HG03521 (cell line): Measurements from ENCODE around the gene UQCC2.

Source experiments
- ATAC-seq: cut with Tn5 transposase; IDR thresholded peaks from one replicate; pipeline ENCODE4 v1.9.1; 2021; ENCODE audit warnings: mild to moderate bottlenecking, moderate library complexity; ENCODE audit not compliant: unreplicated experiment

Gene UQCC2

DNA sequence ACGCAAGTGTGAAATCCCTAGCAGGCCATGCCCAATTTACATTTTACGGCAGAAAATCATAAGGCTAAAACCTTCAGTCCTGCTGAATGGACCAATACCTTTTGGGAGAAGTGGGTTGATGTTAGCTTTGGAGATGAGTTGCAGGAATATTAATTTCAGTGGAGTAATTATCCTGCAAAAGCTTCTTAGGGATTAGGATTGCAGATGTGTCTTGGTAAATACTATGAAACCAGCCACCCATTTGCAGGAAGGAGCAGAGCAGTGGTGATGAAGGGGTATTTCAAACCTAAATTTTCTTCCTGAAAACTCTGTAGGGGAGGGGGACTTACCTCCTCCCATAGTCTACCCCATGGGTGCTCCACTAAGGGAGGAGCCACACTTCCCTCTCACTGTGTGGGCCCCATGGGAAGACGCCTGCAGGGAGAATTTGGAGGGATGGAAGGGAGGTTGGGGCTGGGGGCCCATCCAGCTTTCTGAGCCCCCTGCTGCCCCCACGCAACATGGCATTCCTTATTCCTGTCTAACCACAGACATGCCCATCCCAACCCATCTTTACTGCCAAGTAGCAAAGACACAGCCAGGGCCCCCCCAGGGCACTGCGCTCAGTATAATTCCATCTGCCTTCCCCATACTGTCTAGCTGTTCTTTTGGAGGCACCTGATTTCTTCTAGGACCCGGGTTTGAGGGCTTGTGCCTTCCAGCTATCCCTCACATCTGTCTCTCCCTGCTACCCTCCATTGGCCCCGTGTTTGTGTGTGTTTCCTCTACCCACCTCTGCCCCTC is 14.6 kb upstream of the UQCC2 start:
- no peak for ATAC-seq

DNA sequence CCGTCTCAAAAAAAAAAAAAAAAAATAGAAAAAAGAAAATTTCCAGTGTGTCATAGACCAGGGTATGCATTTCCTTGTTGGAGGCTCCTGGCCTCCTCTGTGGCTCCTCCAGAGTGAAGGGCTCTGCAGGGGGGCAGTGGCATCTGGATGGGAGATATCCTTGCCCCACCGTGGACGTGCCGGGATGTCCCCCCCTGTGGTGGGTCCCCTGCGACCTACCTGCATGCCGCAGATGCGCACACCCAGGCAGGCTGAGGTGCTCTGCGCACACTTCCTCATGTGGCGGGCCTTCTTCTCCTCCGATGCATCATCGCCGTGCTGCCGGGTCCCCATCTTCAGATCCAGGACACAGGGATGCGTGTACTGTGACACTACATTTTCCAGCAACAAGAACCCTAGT is 13.7 kb upstream of the UQCC2 start:
- ATAC-seq = no peak

DNA sequence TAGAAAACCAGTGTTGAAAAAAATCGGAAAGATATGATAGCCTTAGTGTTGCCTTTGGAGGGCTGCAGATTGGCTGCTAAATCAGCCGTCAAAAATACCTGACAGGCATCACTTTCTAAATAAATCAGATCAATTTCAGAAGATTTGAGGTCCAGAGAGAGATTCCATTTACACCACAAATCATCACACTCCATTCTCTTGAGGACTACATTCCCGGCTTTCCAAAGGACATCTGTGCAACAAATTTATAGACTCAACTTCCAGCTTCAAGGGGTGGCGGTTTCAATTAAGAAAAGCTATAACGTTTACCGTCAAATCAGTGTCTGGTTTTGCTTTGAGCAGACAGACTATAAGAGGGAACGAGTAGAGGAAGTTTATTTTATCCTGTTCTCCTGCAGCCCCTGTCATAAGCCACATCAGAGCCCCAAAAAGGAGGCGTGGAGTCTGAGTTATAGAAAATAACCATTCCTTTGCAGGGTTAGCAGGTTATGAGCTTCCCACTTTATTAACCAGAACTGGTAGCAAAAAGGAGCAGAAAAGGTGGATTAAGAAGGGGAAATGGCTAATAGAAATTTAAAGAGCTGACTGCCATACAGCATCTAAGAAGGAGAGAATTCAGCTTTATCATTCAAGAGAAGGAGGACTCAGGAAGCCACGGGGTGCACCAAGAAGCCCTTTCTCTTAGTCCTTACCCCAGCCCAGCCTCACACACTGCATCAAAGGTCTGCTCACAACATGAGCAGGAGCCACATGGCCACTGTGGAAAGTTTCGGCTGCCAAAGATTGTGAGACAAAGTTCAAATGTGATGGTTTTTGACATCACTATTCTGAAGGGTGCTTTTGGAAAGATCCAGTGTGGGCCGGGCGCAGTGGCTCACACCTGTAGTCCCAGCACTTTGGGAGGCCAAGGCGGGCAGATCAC is 12.9 kb upstream of the UQCC2 start:
- ATAC-seq = no peak

DNA sequence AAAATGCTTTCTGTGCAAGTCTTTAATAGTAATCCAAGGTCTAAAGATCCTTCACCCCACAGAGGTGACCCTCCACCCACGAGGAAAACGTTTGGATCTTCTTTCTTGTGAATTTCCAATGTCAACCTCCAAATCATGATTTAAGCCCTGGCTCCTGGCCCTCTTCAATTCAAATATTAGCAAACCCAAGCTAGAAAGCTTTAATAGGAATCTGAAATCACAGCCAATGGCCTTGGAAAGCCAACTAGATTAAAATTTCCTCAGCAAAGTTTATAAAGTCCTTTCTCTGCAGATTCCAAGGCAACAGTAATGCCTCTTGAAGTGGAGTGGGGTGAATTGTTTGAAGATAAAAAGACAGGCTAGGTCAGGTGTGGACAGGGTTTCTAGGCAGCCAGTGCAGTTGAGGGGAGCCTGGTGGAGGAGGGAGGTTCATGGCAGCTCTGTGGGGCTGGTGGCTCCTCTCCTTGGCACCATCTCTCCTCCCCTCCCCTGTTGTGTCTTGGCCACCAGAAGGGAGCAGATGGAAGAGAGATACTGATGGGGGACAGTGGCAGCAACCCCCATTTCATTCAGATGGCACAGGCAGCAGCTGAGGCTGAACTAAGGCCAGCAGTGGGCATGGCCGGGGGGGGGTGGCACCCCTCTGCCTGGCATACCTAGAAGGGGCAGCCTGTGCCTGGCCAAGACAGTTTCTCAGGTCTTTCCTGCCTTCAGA is 12.0 kb upstream of the UQCC2 start:
- no peak for ATAC-seq

DNA sequence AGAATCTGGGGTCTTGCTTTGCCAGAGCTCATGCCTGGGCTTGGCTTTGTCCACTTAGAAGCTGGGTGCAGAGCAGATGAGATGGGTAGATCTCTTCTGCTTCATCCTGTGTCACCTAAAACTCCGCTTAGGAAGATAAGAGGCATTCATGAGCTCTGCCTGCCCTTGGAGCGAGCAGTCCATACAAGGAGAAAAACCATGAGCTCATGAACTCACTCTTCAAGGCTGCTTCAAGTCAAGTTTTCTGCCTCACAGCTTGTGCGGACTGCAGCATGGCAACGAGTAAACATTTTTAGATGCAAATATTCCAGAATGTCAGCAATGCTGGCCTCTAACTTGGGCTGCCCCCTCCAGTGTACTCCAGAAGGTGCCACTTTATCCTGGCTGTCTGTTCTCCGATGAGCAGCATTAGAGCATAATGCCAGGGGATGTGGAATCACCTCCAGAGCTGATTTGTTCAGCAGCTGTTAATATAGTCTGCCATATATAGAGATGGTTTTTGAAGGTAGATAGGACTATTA is 10.7 kb upstream of the UQCC2 start:
- ATAC-seq = no peak

DNA sequence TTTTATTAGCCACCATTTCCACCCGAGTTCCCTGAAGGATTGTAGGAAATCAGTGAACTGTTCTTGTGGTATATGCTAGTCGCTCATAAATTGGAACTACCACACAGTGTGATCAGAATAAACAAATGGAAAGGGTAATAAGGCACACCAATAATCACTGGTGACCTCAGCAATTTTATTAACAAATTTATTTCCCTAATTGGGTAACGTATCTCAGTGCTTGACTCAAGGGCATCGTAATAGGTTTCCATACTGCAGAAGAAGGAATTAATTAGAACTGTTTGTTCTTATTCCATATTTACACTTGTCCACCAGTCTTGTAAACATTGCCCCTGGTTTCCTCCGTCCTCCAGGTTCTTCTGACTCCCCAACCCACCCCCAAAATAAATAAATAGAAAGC is 10.0 kb upstream of the UQCC2 start:
- no peak for ATAC-seq

DNA sequence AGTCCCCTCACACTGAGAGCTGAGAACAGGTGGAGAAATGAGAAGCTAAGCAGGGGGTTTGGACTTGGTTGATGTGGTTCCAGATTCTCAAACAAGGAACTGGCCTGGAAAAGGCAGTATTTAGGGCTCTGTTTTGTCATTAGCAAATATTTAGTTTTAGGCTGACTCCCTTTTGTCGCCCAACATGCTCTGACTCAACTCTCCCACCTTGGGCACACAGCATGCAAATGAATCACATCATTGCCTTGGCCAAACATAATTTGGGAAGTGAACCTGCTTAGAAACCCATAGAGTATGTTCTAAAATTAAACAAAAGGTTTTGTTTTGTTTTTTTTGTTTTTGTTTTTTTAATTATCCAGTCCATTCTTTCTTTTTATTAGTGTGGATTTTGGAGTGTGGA is 9.5 kb upstream of the UQCC2 start:
- ATAC-seq = no peak

DNA sequence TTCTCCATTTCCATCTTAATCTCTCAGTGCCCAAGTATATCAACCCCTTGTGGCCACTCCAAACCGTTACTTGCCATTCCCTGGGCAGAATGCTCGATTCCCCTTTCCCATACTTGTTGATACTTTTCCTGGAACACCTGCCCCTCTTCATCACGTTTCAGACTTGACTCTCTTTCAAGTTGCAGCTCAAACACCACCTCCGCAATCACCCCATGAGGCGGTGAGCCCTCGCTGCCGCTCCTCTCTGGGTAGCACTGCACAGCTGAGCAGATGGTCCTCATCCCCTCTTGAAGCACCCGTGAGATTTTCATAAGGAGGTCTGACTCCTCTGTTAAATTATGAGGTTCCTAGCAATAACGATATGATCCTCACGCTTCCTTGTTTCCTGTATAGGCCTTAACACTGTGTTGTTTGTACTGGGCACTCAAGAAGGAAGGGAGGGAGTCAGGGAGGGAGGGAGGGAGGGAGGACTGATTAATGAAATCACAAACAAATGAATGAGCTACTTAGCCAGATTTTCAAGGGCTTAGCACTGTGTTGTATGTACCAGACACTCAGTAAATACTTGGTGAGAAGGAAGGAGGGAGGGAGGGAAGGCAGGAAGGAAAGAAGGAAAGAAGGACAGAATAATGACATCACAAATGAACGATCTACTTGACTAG is 8.0 kb upstream of the UQCC2 start:
- ATAC-seq = no peak

DNA sequence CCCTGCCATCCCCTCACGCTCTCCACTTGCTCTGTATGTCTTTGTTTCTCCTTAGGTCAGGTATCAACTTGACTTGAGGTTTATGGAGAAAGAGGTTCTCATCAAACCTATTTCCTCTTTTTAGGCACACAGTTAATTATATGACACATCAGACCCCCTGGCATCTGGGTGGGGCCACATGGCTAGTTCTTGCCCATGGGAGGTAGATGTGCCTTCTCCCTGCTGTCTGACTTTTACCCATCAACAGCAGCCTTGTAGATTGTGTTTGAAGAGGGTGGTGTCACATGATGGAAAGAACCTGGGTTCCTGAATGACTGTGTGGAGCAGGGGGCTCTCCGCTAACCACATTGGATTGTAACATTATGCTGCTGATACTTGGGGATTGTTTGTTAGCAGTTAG is 7.2 kb upstream of the UQCC2 start:
- ATAC-seq = no peak

DNA sequence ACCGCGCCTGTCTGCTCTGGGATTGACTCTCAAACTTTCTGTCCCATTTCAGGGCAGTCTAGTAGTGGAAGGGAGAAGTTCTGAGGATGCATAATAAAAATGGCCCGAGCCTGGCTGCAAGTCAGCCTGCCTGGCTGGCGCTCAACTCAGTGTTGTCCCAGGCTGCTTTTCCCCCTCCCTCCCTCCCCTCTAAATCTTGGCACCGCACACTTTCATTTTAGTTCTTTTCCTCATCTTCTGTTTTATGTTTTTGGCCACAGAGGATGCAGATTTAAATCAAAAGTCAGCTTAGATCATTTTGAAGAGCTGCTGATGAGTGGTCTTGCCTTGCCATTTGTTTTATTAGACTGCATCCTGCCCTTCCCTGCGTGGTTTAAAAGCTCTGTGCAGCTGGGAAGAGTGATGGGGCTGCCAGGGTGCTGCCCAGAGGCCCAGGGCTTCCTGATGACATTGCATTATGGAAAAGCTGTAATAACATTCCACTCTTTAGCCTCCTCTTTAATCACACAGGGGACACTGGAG is 6.5 kb upstream of the UQCC2 start:
- ATAC-seq = no peak

DNA sequence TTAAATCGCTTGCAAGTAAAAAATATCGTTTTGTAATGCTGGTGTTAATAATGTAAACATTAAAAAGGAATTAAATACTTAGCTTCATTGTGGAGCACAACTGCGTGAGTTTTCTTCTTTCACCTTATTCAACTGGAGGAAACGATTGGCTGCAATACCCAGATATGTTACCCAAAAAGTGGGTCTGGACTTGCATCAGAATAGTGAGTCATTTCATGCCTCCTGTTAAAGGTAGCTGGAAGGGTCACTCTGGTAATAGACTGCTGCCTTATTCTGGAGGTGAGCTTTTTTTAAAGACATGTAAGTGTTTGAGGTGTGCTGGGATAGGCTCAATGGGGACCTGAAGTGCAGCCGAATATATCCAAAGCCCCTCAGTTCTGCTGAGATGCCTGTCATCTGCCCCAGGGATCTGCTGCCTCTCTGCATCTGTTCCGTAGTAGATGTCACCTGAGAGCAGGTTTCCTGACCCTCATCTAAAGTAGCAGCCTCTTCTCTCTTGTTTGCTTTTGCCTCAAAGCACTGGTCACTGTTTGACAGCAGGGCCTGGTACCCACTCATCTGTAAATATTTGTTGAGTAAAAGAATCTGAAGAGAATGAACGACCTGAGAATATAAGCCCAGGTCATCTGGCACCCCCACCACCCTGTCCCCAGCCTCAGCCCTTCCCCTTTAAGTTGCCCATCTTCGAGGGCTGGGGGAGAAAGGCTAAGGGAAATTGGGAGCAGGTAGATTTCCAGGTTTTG is 5.6 kb upstream of the UQCC2 start:
- no peak for ATAC-seq

DNA sequence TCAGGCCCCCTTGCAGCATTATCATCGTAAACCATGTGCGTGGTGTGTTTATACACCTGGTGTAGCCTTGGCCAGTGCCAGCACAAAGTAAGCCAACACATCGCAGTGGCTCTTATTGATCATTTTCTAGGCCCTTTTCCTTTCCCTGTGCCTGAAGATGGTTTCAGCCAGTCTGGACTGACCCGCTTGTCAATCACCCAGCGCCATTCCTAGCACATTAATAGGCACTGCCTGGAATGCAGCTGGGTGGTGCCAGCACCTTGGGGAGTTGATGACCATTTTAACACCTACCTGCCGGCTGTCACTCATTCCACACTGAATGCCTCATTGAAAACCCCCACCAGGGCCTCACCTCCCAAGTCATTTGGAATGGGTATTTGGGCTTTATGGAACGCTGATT is 4.9 kb upstream of the UQCC2 start:
- ATAC-seq = no peak

DNA sequence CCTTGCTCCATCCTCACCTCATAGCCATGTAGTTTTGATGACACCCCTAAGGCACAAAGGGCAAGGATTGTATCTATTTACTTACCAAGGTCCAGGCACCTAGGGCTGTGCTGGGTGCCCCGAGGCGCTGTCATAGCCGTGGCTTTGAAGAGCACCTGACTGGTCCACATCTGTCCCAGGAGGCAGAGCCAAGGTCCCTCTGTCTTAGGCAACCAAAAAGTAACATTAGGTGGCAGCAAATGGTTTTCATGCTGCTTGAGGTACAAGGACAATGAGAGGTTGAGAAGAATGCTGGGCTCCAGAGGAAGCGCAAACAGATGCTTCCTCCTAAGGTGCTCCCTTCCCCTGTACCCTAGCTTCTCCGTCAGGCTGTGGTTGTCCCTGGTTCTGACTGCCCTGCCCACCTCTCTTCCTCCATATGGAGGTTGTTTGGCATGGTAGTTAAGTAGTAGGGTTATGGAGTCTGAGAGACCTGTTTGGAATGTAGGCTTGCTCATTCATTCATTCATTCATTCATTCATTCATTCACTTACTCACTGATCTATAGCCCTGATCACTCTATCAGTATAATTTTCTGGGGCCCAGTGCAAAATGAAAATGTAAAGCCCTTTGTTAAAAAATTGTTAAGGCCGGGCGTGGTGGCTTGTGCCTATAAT is 3.0 kb upstream of the UQCC2 start:
- no peak for ATAC-seq

DNA sequence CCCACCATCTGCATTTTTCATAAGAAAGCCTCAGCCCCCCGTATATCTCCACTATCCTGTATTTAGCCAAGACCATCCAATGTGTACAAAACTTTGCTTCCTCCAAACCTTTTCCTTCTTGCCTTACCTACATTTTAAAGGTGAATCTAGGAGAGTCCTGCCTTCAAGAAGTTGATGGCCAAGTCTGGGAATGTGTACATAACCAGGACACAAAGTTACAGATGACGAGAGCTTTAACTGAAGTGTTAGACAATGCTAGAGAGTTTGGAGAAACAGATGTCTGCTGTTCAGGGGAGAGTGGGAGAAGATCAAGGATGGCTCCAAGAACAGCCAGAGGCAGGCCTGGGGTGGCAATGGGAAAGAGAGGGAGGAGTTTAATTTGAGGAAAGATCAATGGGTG is 2.3 kb upstream of the UQCC2 start:
- ATAC-seq = no peak

DNA sequence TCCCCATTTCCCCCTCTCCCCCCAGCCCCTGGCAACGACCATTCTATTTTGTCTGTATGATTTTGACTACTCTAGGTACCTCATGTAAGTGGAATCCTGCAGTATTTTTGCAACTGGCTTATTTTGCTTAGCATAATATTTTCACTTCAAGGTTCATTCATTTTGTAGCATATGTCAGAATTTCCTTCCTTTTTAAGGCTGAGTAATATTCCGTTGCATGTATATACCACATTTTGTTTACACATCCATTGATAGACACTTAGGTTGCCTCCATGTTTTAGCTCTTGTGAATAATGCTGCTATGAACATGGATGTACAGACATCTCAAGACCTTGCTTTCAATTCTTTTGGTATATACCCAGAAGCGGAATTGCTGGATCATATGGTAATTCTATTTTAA is 1.4 kb upstream of the UQCC2 start:
- no peak for ATAC-seq

DNA sequence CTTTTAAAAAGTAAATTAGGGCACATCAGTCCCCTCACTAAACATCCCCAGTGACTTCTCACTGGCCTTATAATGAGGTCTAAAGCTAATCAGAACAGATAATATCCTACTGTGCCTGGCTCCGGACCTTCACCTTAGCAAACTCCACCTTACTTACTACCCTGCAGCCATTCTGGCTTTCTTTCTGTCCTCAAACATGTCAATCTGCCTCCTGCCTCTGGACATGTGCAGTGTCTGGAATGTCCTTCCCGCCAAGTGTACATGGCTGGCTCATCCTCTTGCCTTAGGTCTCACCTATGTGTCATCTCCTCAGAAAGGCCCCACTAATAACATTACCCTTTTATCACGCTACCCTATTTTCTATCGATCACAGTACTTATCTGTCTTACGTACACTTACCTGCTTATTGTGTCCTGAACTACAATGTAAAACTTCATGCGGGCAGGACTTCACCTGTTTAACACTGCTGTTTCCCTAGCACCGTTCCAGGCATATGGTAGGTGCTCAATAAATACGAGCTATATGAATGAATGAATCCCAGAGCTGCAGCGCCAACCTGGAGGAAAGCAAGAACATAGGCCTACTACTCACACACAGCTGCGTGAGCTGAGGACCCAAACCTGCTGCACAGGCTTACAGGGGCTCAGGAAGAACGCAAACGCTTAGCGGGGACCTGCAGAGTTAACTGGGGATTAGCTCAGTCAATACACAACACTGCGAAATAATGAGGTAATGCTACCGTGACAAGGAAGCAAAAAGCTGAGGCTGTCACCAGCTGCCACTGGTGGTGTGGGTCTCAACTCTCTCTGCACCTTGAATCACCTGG is 991 bp downstream of the UQCC2 start:
- no peak for ATAC-seq

DNA sequence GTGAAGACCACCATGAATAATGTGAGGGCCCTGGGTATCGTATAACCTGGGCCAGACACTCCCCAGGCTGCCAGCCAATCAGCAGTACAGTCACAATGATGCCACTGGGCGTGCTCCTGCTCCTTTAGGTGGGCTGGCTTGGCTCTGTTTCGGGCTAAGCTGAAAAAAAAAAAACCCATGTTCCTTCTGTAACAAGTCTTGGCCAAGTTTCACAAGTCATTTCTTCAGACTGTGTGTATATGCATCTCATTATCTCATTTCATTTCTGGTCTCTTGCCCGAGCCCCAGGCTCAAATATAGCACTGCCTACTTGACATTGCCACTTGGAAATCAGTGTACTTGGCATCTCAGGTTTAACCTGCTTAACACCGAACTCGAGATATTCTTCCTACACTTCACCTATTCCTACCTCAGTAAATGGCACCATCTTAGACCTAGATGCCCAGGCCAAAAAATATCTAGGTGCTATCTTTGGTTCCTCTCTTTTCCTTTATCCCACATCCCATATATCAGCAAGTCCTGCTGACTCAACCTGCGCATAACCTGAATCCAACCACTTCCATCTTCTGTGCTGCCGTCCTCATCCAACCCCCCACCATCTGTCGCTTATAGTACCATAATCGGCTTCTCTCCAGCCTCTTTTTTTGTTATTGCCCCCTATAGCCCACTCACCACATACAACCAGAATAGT is 1.8 kb downstream of the UQCC2 start:
- no peak for ATAC-seq
